C4-2B (cell line): ENCODE measurements around the gene SPSB4.

Experiments used
- H3K27ac ChIP-seq: fragments of 450-650 bp; 2 replicates; pipeline ENCODE4 v1.5.1; 2017
- ZFX ChIP-seq: fragments of 450-650 bp; IDR thresholded peaks from 2 replicates; pipeline ENCODE4 v1.6.1; 2017
- TF ChIP-seq, protein P1 (sequence below): fragments of 450-650 bp; conservative IDR thresholded peaks from 2 replicates; pipeline ENCODE4 v1.5.1; 2017; ENCODE audit warnings: mild to moderate bottlenecking

Gene SPSB4

GRCh38 chr3:141044695-141045641, 6.2 kb upstream of the SPSB4 start:
- TF ChIP-seq, protein P1, sequence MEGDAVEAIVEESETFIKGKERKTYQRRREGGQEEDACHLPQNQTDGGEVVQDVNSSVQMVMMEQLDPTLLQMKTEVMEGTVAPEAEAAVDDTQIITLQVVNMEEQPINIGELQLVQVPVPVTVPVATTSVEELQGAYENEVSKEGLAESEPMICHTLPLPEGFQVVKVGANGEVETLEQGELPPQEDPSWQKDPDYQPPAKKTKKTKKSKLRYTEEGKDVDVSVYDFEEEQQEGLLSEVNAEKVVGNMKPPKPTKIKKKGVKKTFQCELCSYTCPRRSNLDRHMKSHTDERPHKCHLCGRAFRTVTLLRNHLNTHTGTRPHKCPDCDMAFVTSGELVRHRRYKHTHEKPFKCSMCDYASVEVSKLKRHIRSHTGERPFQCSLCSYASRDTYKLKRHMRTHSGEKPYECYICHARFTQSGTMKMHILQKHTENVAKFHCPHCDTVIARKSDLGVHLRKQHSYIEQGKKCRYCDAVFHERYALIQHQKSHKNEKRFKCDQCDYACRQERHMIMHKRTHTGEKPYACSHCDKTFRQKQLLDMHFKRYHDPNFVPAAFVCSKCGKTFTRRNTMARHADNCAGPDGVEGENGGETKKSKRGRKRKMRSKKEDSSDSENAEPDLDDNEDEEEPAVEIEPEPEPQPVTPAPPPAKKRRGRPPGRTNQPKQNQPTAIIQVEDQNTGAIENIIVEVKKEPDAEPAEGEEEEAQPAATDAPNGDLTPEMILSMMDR, result no peak
- no peak for TF ChIP-seq ZFX
- no peak overlapping the region for H3K27ac ChIP-seq

DNA sequence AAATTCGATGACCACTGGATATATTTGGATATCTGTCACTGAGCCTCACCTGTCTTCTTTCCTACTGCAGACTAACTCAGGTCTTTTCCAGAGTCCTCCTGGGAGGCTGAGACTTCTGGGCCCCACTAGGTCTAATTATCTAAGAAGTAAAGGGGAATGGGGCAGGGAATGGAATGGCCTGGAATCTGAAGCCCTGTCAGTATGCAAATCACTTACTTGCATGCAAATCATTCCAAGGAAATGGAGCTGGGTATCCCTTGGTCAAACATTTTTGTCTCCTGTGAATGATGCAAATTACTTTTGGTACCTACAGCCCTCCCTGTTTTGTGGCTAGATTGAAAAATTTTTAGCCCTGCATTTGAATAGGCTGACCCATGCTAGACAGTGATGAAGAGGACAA, 5.3 kb upstream of the SPSB4 start:
- no peak for TF ChIP-seq ZFX
- TF ChIP-seq, protein P1, result no peak
- H3K27ac ChIP-seq, result no peak overlapping the region

- H3K27ac ChIP-seq, result no peak overlapping the region
- TF ChIP-seq ZFX, result no peak
- TF ChIP-seq, protein P1, result no peak
These were observed 4.0 kb upstream of the SPSB4 start for GRCh38 chr3:141047168-141047567.

- TF ChIP-seq, protein P1, result peak; percentile 22; the same call in 1 of the 2 replicates
- TF ChIP-seq ZFX, result no peak
- H3K27ac ChIP-seq, result no peak overlapping the region
These were observed 1.5 kb upstream of the SPSB4 start for GRCh38 chr3:141049681-141050080.

DNA sequence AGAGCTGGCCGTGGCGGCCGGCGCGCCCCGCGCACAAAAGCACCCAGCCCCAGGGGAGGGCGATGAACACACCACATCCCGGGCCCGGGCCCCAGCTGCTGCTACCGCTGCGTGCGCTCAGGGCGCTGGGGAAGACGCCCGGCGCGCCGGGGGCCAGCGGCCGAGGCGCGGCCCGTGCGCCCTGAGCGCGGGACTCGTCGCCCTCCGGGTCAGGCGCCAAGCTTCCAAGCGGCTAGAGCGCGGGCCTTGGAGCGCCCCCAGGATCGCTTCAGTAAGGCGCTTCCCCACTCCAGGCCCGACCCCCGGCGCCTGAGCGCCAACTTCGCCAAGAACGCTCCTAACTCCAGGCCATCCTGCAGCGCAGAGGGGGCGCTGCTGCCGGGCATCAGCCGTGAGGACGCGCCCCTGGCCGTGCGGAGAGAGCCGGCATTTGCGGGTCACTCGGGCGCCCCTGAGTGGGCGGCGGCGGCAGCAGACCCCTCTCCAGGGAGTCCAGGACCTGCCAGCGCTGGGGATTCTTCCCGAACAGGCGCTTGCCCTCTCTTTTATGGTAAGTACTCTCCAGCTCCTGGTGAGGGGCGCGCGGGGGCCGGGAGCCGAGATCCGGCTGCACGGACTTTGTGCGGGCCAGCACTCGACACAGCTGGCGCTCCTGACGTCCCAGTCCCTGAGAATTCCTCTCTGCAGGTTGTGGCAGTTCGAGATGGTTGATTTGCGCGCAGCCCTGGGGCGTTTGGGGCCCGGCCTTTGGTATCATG, 475 bp downstream of the SPSB4 start:
- H3K27ac ChIP-seq, result no peak overlapping the region
- TF ChIP-seq, protein P1, result no peak
- TF ChIP-seq ZFX, result no peak

DNA sequence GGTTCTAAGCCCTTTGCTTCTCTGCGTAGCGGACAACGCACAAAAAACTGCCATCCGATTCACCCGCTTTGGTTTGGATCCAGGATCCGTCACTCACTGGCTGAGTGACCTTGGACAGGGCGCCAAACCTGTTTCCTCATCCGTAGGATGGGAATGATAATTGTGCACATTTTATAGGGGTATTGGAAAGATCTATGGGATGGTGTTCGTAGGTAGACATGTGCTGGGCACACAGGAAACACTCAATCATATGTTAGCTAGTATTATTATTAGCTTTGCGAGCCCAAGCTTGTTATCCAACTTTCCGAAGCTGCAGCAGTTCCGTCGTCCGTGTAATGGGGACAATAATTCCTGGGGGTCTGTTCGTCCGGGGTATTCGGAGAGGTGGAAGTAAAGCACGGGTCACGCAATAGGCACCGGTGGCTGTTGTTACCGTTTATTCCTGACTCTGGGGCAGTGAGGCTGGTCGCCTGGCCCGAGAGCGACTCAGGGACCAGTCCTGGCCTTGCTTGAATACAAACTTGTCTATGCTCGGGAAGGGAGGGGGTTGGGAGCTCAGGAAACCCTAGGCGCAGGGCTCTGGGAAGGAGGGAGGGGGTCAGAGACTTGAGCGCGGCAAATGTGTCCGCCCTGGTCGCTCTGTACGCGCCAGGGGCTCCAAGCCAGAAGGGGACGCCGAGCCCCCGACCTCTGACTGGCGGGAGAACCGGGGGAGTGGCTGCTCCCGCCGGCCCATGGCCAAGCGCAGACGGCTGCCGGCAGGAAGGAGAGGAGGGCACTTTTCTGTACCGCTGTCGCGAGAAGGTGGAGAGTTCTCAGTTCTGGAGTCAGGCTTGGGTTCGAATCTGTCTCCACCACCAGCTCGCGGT, 1.3 kb downstream of the SPSB4 start:
- TF ChIP-seq ZFX, result no peak
- TF ChIP-seq, protein P1, result no peak

More for the DNA sequence above, 1.3 kb downstream of the SPSB4 start:
- no peak overlapping the region for H3K27ac ChIP-seq
